Activated naive CD4-positive, alpha-beta T cell treated with anti-CD3 and anti-CD28 coated beads, Interleukin-2, amount 10 ng/mL, durations not matched to agents 7 days and 5 days (primary cell): Measurements from ENCODE around the gene MRPL51.
A peak's percentile ranks its signal among the peaks of the same experiment; 100 is the strongest.
"Not testable (repeated sequence)": the region's sequence is repeated elsewhere in the genome, so short reads cannot be mapped to it uniquely, and the experiment has no call there.

Source experiments
- CTCF ChIA-PET: fragments of 350-600 bp; sonication (Branson Sonifier 250); formaldehyde crosslinking; loops from one replicate; lab custom pipeline; 2021; ENCODE audit warnings: antibody characterized with exemption; lab: Charles Lee
- DNase-seq: peaks from one replicate; pipeline ENCODE4 v3.0.0-alpha.2; 2020
- H3K27ac Mint-ChIP-seq: one replicate; pipeline ENCODE4 v1.8.0; 2021; ENCODE audit warnings: mild to moderate bottlenecking, moderate library complexity, mixed read lengths
- H3K27me3 Mint-ChIP-seq: one replicate; pipeline ENCODE4 v1.8.0; 2021; ENCODE audit warnings: mild to moderate bottlenecking, mixed read lengths
- H3K36me3 Mint-ChIP-seq: one replicate; pipeline ENCODE4 v1.8.0; 2021; ENCODE audit warnings: mixed read lengths
- H3K4me1 Mint-ChIP-seq: one replicate; pipeline ENCODE4 v1.8.0; 2021; ENCODE audit warnings: mixed read lengths
- H3K4me3 Mint-ChIP-seq: one replicate; pipeline ENCODE4 v1.8.0; 2021; ENCODE audit warnings: mild to moderate bottlenecking, moderate library complexity, mixed read lengths
- H3K9me3 Mint-ChIP-seq: one replicate; pipeline ENCODE4 v1.8.0; 2021; ENCODE audit warnings: mixed read lengths

The MRPL51 gene

GRCh38 chr12:6492838-6493496, at the start of gene MRPL51:
TSS of gene MRPL51 (minus strand) at chr12:6493262. CDS start at chr12:6493136, 126 bp downstream.
- Mint-ChIP-seq H3K36me3 (peaks cover 42% of the 10 kb centered on the region), H3K27ac (peak within 1 kb of the TSS; percentile 99), H3K27me3 (no peaks in the 10 kb centered on the region), H3K4me1 (peaks cover 45% of the 10 kb centered on the region), H3K4me3 (peak within 1 kb of the TSS; percentile 93), H3K9me3 (no peaks in the 10 kb centered on the region)
- DNase-seq: peak; percentile 97
- CTCF ChIA-PET: interaction anchor here (0.6 to 1.7 kb wide), 5 partner anchors 21 to 72 kb away, joined by 3 to 9 read pairs (median 3); no protein-coding TSS in a partner anchor

- H3K4me1 Mint-ChIP-seq: peaks cover 50% of the 10 kb centered on the region
- no peak overlapping the region for H3K4me3 Mint-ChIP-seq
- peak overlapping the region; percentile 59 for H3K27ac Mint-ChIP-seq
- CTCF ChIA-PET: interaction anchor here (10.1 kb wide), 1 partner anchor 11 kb away, joined by 128 read pairs; the partner anchor contains the start of gene IFFO1
- DNase-seq: no peak
- H3K27me3 Mint-ChIP-seq: no peaks in the 10 kb centered on the region
- peaks cover 39% of the 10 kb centered on the region for H3K36me3 Mint-ChIP-seq
- H3K9me3 Mint-ChIP-seq: no peaks in the 10 kb centered on the region
Measured at GRCh38 chr12:6542209-6543009, 49.3 kb upstream of the MRPL51 start.

GRCh38 chr12:6541371-6542165, 48.5 kb upstream of the MRPL51 start:
- H3K4me1 Mint-ChIP-seq: peaks cover 58% of the 10 kb centered on the region
- DNase-seq: no peak
- no peaks in the 10 kb centered on the region for H3K9me3 Mint-ChIP-seq
- no peak overlapping the region for H3K4me3 Mint-ChIP-seq
- H3K36me3 Mint-ChIP-seq: peaks cover 39% of the 10 kb centered on the region
- peak overlapping the region; percentile 71 for H3K27ac Mint-ChIP-seq
- CTCF ChIA-PET: interaction anchor here (0.5 to 10.1 kb wide), 4 partner anchors 12 to 204 kb away, joined by 3 to 128 read pairs (median 4); partner anchors contain the start of gene IFFO1
- no peaks in the 10 kb centered on the region for H3K27me3 Mint-ChIP-seq

GRCh38 chr12:6540181-6540877, 47.3 kb upstream of the MRPL51 start:
- Mint-ChIP-seq H3K9me3 (no peaks in the 10 kb centered on the region), H3K4me3 (peak overlapping the region; percentile 55), H3K27me3 (peaks cover under 1% of the 10 kb centered on the region), H3K36me3 (peaks cover 44% of the 10 kb centered on the region), H3K27ac (peak overlapping the region; percentile 91), H3K4me1 (peaks cover 64% of the 10 kb centered on the region)
- peak; percentile 75 for DNase-seq
- CTCF ChIA-PET: interaction anchor here (0.7 to 10.1 kb wide), 7 partner anchors 13 to 203 kb away, joined by 3 to 128 read pairs (median 4); partner anchors contain the start of gene IFFO1

GRCh38 chr12:6539707-6540134, 46.7 kb upstream of the MRPL51 start:
- H3K4me1 Mint-ChIP-seq: peaks cover 66% of the 10 kb centered on the region
- no peak for DNase-seq
- H3K27ac Mint-ChIP-seq: peak overlapping the region; percentile 91
- peak overlapping the region; percentile 54 for H3K4me3 Mint-ChIP-seq
- H3K27me3 Mint-ChIP-seq: peaks cover 3% of the 10 kb centered on the region
- CTCF ChIA-PET: interaction anchor here (0.9 to 10.1 kb wide), 7 partner anchors 13 to 145 kb away, joined by 3 to 128 read pairs (median 5); partner anchors contain the start of gene IFFO1
- no peaks in the 10 kb centered on the region for H3K9me3 Mint-ChIP-seq
- H3K36me3 Mint-ChIP-seq: peaks cover 50% of the 10 kb centered on the region

- Mint-ChIP-seq H3K36me3 (peaks cover 46% of the 10 kb centered on the region), H3K9me3 (no peaks in the 10 kb centered on the region), H3K27me3 (peaks cover 5% of the 10 kb centered on the region), H3K4me1 (peaks cover 66% of the 10 kb centered on the region), H3K27ac (peak overlapping the region; percentile 91), H3K4me3 (no peak overlapping the region)
- no peak for DNase-seq
- CTCF ChIA-PET: interaction anchor here (0.5 to 10.1 kb wide), 9 partner anchors 14 to 204 kb away, joined by 3 to 128 read pairs (median 5); partner anchors contain the start of gene IFFO1
Measured at GRCh38 chr12:6539314-6539682, 46.2 kb upstream of the MRPL51 start.

- H3K4me3 Mint-ChIP-seq: peak overlapping the region; percentile 98
- DNase-seq: no peak
- H3K36me3 Mint-ChIP-seq: peaks cover 45% of the 10 kb centered on the region
- peaks cover 9% of the 10 kb centered on the region for H3K27me3 Mint-ChIP-seq
- H3K27ac Mint-ChIP-seq: peak overlapping the region; percentile 91
- no peaks in the 10 kb centered on the region for H3K9me3 Mint-ChIP-seq
- H3K4me1 Mint-ChIP-seq: peaks cover 69% of the 10 kb centered on the region
- CTCF ChIA-PET: interaction anchor here (0.5 to 10.1 kb wide), 15 partner anchors 15 to 203 kb away, joined by 3 to 128 read pairs (median 5); partner anchors contain the start of genes IFFO1 and VAMP1
Measured at GRCh38 chr12:6538420-6539313, 45.6 kb upstream of the MRPL51 start.

GRCh38 chr12:6537580-6538419, 44.7 kb upstream of the MRPL51 start:
- CTCF ChIA-PET: interaction anchor here (0.6 to 10.1 kb wide), 14 partner anchors 15 to 163 kb away, joined by 3 to 128 read pairs (median 4); partner anchors contain the start of genes IFFO1 and VAMP1
- peak overlapping the region; percentile 99 for H3K27ac Mint-ChIP-seq
- peak overlapping the region; percentile 98 for H3K4me3 Mint-ChIP-seq
- H3K36me3 Mint-ChIP-seq: peaks cover 48% of the 10 kb centered on the region
- DNase-seq: peak; percentile 91
- H3K4me1 Mint-ChIP-seq: peaks cover 76% of the 10 kb centered on the region
- not testable (repeated sequence) for H3K9me3 Mint-ChIP-seq, H3K27me3 Mint-ChIP-seq

- H3K27ac Mint-ChIP-seq: peak overlapping the region; percentile 99
- H3K4me1 Mint-ChIP-seq: peaks cover 77% of the 10 kb centered on the region
- peak overlapping the region; percentile 98 for H3K4me3 Mint-ChIP-seq
- no peaks in the 10 kb centered on the region for H3K9me3 Mint-ChIP-seq
- DNase-seq: no peak
- peaks cover 9% of the 10 kb centered on the region for H3K27me3 Mint-ChIP-seq
- H3K36me3 Mint-ChIP-seq: peaks cover 55% of the 10 kb centered on the region
- CTCF ChIA-PET: interaction anchor here (0.6 to 10.1 kb wide), 14 partner anchors 16 to 163 kb away, joined by 3 to 128 read pairs (median 4); partner anchors contain the start of gene IFFO1
Measured at GRCh38 chr12:6536894-6537579, 44.0 kb upstream of the MRPL51 start.

GRCh38 chr12:6535960-6536847, 43.1 kb upstream of the MRPL51 start:
- peak overlapping the region; percentile 99 for H3K27ac Mint-ChIP-seq
- peaks cover 9% of the 10 kb centered on the region for H3K27me3 Mint-ChIP-seq
- CTCF ChIA-PET: interaction anchor here (0.5 to 10.1 kb wide), 6 partner anchors 17 to 112 kb away, joined by 3 to 128 read pairs (median 6); partner anchors contain the start of gene IFFO1
- peak overlapping the region; percentile 98 for H3K4me3 Mint-ChIP-seq
- H3K4me1 Mint-ChIP-seq: peaks cover 74% of the 10 kb centered on the region
- H3K36me3 Mint-ChIP-seq: peaks cover 58% of the 10 kb centered on the region
- H3K9me3 Mint-ChIP-seq: no peaks in the 10 kb centered on the region
- DNase-seq: no peak
